ENCODE results near the gene PLCH1. TPM values are rescaled to one million over a fixed set of nuclear protein-coding genes. Genes with fewer than 3 reads are reported as not detected.

Gene PLCH1
- total RNA-seq, 1 donor from 2014 or later: 8.0 TPM

DNA sequence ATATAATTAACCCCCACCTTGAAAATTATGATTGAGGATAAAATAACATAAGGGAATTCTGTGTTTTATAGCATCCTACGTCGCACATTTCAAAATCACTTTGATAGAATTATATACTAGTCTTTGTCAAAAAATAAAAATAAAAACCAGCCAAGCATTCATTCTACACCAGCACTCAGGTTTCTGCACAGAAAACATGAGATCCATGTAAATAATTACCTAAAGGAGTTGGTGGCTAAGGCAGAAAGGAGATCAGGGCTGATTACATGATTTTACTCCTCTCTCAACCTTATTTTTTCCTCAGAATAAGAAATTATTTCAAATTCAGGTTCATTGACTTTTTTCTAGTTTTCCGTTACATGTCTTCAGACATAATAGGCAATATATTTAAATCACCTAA is 194.5 kb downstream of the PLCH1 start:
- DNase-seq (ENCODE audit: low spot score): no peak

- no peak for DNase-seq (ENCODE audit: low spot score)
Observed at GRCh38 chr3:155549087-155549486, 195.8 kb downstream of the PLCH1 start.

- no peak for DNase-seq (ENCODE audit: low spot score)
Observed at GRCh38 chr3:155548195-155548594, 196.7 kb downstream of the PLCH1 start.

- no peak for DNase-seq (ENCODE audit: low spot score)
Observed at GRCh38 chr3:155535098-155535497, 209.8 kb downstream of the PLCH1 start.

- DNase-seq (ENCODE audit: low spot score): no peak
Observed at GRCh38 chr3:155528579-155528978, 216.3 kb downstream of the PLCH1 start.

DNA sequence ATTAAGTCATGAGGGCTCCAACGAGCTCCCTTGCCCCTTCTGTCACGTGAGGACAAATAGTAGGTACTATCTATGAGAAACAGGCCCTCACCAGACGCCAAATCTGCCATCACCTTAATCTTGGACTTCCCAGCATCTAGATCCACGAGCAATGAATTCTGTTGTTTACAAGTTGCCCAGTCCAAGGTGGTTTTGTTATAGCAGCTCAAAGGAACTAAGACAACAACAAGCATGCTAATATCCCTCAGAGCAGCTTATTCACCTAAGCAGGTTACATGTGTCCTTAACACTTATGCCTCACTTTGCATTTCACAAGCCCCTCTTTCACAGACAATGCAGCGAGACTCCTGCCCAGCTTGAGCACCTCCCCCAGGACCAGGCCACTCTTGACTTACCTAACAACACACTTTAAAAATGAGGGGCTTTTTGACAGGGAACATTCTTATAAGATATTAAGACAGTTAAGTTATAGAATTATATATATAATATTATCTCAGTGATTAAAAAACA is 219.5 kb downstream of the PLCH1 start:
- no peak for DNase-seq (ENCODE audit: low spot score)

DNA sequence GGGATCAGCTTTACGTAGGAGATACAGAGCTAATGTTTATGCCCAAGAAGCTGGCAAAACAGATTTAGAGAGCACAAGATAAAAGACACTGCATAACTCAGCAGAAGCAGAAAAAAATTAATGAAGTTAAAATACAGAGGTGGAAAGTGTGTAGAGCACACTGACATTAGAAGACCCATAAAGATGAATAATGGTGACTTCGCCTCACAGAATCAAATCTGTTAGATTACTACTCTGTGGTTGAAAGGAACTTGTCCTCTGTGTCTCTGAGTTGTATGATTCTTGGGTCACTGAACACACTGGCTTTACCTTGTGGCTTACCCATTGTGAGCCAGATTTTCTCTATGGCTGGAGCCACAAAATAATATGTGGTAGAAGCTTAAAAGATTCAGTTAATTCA is 224.4 kb downstream of the PLCH1 start:
- no peak for DNase-seq (ENCODE audit: low spot score)

DNA sequence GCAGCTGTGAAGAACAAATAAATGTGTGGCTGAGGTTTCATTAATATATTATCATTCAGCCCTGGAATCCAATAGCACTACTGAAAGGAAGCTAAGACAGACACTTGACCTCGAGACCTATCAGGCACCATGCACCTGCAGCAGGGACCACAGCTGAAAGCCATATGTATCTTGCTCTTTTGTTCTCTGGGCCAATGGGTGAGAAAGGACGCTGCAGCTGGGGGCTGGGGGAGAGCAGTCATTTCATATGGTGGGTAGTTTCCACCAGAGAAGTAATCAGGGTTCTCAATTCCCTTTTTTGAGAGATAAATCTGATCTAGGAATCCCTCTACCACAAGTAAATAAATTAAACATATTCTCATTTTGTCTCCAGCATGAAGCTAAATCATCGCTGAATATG is 225.8 kb downstream of the PLCH1 start:
- no peak for DNase-seq (ENCODE audit: low spot score)

- DNase-seq (ENCODE audit: low spot score): no peak
Observed at GRCh38 chr3:155517903-155518302, 227.0 kb downstream of the PLCH1 start.

DNA sequence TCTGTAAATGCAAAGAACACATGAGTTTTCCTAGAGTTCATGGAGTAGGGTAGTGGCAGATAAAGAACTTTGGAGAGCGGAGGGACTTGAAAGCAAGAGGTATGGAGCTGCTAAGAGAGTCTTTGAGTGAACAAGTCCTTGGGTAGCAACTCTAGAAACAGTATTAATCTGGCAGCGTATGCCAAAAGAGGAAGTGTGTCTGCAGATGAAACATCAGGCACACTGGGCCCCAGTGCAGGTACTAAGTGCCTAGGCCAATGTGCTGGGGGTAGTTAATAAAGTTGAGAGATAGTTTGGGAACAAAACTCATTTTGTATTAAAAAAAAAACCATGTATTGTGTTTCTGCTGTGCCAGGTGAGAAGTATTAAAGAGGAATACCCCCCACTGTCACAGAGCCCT is 228.4 kb downstream of the PLCH1 start:
- no peak for DNase-seq (ENCODE audit: low spot score)

DNA sequence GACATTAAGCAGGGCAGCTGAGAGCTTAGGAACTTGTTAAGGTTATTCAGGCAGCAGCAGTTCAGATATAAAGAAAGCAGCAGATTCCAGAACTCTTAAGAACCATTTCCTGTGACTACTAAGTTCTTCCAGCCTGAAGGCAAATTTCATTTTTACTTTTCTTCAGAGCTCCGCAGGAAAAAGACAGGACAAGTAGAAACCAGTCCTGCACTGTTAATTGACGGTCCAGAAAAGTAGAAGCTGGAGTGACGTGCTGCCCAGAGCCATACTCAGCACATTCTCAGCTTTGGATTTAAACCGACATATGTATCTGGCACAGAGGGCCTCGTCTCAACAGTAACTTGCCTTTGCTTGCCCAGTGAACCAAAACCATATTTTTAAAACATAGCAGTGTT is 232.0 kb downstream of the PLCH1 start:
- DNase-seq (ENCODE audit: low spot score): no peak

DNA sequence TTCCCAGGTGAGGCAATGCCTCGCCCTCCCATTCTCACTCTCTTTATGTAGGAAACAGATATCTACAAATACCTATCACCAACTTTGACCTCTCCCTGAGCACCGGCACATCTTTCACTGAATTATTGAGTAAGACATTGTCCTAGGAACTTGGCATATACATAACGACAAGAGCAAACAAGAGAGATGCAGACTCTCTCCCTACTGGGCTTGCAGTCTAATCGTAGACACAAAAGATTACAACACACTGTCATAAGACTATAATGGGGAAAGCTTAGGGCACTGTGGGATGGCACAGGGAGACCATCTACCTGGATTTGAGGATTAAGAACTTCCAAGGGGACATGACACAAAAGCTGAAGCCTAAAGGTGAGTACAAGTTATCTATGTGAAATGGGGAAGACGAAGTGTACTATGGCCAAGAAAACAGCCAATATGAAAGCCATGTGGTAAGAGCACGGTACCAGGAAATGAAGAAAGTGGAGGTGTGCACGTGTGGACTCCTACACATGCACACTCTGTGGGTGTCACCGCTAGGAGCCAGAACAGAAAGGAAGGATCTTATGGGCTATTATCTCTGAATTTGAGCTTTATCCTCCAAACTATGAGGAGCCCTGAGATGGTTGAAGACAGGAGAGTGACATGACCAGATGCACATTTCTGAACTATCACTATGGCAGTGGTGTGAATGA is 232.6 kb downstream of the PLCH1 start:
- DNase-seq (ENCODE audit: low spot score): no peak

DNA sequence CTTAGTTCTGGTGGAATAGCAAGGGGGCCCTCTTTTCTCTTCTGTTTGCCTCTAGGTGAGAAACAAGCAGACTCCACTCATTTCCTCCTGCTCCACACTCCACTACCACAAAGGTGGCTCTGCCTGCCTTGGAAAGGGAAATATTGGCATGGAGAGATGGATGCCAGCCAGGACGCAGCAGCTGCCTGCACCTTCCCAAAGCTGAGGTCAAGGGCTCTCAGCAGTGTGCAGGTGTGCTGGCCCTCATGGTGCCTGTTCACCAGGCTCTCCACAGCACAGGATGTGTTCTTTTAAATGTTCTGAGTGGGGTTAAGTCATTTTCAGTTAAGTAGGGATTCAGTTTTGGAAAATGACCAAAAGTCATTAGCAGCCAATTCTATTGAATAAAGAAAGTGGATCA is 240.2 kb downstream of the PLCH1 start:
- DNase-seq (ENCODE audit: low spot score): no peak

GRCh38 chr3:155502630-155503029 is 242.2 kb downstream of the PLCH1 start:
- no peak for DNase-seq (ENCODE audit: low spot score)

DNA sequence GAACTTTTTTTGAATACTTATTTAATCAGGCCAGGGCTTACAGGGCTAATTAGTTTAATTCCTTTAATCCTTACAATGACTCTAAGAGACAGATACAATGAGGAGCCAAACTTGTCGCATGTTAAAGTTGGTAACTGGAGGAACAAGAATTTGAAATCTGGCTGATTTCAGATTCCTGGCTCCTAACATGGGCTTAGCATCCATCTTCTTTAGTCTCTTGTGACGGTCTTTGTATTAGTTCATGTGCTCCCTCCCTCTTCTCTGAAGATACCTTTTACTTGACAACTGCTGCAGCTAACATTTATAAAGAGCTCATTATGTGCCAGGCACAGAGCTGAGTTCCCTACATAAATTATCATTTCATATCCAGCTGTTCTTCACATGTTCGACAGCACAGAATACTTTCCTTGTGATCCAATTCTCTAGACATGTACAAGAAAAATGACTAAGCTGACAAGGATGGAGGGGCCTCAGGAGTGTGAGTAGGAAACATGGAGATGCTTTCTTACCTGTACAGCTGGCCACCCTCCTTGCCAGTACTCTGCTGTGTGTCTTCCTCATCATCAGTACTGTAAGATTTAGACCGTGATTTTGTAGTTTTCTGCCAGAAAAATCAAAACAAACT is 244.6 kb downstream of the PLCH1 start:
- no peak for DNase-seq (ENCODE audit: low spot score)

DNA sequence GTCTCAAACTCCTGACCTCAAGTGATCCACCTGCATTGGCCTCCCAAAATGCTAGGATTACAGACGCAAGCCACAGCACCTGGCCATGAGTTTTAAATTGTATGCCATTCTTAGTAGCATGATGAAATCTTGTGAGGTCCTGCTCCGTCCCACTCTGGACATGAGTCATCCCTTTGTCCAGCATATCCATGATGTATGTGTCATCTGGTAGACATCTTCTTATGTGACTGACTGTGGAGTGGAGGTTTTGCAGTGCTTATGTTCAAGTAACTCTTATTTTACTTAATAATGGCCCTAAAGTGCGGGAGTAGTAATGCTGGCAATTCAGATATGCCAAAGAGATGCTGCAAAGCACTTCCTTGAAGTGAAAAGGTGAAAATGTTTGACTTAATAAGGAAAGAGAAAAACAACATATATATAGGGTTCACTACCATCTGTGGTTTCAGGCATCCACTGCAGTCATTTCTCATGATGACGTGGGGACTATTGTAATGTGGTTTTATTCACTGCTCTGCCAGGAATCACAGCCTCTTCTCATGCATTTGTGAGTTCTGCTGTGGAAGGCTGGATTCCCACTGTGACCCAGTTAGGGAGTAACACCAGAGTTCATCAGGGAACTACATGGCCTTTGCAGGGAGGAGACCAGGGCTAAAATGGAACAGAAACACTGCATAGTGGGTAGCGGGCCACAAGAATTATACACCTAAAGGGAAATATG is 246.8 kb downstream of the PLCH1 start:
- DNase-seq (ENCODE audit: low spot score): no peak

DNA sequence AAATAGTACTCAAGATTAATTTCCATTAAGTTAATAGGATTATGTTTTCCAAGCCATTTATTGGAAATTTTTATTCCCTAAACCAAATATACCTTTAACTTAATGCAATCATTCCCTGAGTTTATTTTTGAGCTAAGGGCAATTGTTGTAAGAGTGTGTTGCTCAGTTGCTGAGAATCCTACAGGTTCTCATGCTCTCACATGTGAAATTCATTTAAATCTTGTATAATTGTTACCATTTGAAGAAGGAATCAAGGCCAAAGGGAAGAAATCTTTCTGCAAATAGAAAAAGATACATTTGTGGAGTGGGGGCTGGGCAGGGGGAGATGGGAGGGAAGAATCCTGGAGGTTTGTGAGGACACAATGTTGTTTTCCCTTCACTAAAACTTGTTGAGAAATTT is 248.7 kb downstream of the PLCH1 start:
- no peak for DNase-seq (ENCODE audit: low spot score)

GRCh38 chr3:155495387-155495786 is 249.5 kb downstream of the PLCH1 start:
- no peak for DNase-seq (ENCODE audit: low spot score)

DNA sequence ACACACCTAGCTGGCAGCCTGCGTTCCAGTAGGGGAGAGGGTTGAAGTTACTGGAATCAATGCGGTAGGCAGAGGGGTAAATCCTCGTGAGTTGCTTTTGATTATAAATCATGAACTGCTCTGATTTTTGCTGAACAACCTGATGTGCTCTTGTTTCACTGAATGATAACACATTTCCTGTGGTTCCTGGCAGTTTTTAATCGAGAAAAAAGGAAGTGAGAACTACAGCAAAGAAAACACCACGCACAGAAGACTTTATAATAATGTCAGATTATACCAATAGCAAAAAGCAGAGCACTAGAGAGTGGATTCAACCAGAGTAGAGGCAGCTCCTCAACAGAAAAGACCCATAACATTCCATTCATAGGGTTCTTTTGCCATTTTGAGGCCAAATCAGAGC is 250.5 kb downstream of the PLCH1 start:
- DNase-seq (ENCODE audit: low spot score): no peak

DNA sequence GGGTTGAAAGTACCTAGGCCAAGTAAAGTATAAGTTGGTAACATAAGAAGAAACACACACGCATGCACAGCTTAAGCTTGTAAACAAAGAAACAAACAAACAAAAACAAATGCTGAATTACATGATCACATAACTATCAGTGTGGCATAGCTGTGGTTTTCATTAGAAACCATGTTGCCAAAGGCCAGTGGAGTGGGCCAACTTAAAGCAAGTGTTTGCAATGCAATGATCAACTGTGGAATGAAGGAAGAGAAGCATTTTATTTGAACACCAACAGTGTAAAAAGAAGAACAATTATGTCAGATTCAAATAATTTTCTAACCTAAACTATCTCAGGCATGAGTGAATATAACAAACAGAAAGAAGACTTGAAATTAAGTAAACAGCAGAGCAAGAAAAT is 252.0 kb downstream of the PLCH1 start:
- DNase-seq (ENCODE audit: low spot score): no peak

GRCh38 chr3:155491696-155492095 is 253.2 kb downstream of the PLCH1 start:
- DNase-seq (ENCODE audit: low spot score): no peak

DNA sequence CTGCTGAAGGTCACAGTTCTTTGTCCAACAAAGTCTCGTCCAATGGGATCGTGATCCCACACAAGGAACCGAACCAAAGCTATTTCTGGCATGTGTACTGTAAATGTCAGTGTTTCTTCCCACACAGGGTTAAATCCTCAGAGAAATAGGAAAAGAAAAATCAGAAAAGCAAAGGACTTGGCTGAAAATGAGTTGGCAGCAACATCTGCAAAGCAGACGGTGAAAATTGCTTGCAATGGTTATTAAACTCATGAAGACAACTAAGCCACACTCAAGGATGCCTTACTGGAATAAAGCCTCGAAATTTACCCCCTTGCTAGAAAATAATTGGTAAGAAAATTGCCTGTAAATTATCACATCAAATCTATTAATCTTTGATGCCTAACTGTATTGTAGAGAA is 256.2 kb downstream of the PLCH1 start:
- no peak for DNase-seq (ENCODE audit: low spot score)

DNA sequence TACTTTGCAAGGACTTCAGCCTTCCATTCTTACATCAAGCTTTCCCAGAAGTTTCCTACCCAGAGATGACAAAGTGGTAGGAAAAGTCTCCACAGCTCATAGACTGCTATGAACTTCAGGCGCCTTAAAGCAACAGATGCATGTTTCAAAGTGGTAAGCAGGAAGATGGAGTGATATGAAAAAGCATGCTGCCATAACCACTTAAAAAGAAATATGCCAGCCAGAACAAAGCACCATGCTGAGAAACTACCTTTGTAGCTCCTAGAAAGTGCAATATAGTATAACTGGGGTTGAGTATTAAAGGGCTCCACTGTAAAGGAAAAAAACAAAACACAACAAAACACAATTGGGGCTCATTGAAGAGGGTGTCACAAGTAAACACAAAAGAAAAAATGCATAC is 259.0 kb downstream of the PLCH1 start:
- DNase-seq (ENCODE audit: low spot score): no peak

Measured in mucosa of gallbladder (tissue), 1 donor.